ENCODE results near the gene BTK.

BTK gene

DNA sequence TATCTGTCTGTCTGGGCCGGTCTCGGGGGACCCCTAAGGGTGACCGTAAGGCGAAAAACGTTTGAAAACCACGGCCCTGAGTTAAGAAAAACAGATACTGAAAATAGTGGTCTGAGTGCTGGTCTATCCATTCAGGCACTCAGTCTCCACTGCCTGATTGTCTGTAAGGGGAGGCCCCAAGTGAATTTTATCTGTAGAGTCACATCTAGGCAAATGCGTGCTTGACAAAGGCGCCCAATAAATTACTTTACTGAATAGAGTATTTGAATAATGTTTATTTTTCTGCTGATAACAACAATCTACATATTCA lies 22.5 kb upstream of the BTK start:
- TF ChIP-seq, protein P1, sequence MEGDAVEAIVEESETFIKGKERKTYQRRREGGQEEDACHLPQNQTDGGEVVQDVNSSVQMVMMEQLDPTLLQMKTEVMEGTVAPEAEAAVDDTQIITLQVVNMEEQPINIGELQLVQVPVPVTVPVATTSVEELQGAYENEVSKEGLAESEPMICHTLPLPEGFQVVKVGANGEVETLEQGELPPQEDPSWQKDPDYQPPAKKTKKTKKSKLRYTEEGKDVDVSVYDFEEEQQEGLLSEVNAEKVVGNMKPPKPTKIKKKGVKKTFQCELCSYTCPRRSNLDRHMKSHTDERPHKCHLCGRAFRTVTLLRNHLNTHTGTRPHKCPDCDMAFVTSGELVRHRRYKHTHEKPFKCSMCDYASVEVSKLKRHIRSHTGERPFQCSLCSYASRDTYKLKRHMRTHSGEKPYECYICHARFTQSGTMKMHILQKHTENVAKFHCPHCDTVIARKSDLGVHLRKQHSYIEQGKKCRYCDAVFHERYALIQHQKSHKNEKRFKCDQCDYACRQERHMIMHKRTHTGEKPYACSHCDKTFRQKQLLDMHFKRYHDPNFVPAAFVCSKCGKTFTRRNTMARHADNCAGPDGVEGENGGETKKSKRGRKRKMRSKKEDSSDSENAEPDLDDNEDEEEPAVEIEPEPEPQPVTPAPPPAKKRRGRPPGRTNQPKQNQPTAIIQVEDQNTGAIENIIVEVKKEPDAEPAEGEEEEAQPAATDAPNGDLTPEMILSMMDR (IDR thresholded peaks at IDR 0.05; ENCODE audit: low read depth, low read length, missing control alignments): no peak
- in situ Hi-C loops (cut with HindIII; ENCODE audit: low sequenced_read_pairs): no loop called here
- H3K4me3 ChIP-seq (ENCODE audit: low read depth, low read length): peak overlapping the region; percentile 74
- no peak for DNase-seq (ENCODE audit: low read depth)

DNA sequence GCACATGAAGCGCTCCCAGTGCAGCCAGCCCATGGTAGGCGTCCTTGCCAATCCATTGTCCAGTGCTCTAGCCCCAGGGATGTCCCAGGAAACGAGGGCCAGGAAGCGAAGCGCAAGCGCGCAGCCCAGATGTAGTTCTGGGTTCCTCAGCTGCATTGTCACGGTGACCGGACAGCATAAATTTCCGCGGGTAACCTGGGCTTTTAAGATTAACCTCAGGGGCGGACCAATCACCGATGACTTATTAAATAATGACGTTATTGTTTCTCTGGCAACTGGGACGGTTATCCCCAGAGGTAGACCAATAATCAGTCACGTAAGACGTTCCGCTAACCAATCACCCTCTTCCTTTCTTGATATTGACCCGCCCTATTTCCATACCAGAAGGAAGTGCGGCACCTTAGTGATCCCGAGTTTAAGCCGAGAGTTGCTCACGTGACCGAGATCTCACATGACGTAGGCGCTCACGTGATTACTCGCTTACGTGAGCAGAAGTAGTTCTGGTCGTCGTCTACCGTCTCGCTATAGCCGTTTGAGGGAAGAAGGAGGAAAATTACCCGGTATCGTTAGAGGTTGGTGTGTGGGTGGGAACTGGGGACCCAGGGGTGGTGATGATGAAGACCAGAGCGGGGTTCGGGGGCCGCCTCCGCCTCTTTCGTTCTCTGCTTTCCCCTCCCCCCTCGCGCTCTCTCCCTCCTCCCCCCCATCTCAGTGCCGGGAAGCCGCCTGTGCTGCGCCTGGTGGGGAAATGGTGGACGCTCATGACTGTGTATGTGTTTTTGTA lies 21.9 kb upstream of the BTK start, which contains the start of the genes GLA and HNRNPH2:
Gene GLA (minus strand): TSS at position 178 of the 784 bp plus-strand sequence. CDS start 22 bp downstream, at position 156.
Gene HNRNPH2 (plus strand): TSS at position 475 of the 784 bp plus-strand sequence. CDS start 3,767 bp downstream, outside the sequence.
- DNase-seq (ENCODE audit: low read depth): peak; percentile 97
- peak within 1 kb of the TSS; percentile 74 for H3K4me3 ChIP-seq (ENCODE audit: low read depth, low read length)
- in situ Hi-C loops (cut with HindIII; ENCODE audit: low sequenced_read_pairs): no loop called here
- TF ChIP-seq, protein P1 (IDR thresholded peaks at IDR 0.05; ENCODE audit: low read depth, low read length, missing control alignments): no peak

DNA sequence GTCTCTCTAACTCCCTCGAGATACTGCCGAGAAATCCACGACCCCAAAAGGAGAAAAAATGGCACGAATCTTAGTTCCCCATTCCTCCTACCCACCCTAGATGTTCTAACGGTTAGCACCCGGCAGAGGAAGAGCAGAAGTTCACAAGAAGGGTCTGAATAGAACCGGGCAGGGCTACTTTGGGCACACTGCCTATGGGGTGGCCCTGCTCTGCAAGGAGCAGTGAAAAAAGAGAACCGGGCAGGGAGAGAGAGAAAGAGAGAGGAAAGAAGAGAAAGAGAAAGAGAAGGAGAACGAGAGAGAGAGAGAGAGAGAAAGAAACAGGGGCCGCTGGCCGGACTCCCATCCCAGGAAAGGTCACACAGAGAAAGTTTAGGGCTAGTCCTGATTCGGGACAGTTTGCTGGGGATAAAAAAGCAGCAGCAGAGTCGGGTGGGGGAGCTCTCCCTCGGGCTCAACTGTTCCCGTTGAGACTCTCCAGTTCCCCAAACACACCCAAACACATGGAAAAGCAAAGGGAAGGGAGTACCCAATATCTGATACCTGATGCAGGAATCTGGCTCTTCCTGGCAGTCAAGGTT lies 21.3 kb upstream of the BTK start:
- no peak for DNase-seq (ENCODE audit: low read depth)
- TF ChIP-seq, protein P1 (IDR thresholded peaks at IDR 0.05; ENCODE audit: low read depth, low read length, missing control alignments): no peak
- in situ Hi-C loops (cut with HindIII; ENCODE audit: low sequenced_read_pairs): no loop called here
- peak overlapping the region; percentile 74 for H3K4me3 ChIP-seq (ENCODE audit: low read depth, low read length)

DNA sequence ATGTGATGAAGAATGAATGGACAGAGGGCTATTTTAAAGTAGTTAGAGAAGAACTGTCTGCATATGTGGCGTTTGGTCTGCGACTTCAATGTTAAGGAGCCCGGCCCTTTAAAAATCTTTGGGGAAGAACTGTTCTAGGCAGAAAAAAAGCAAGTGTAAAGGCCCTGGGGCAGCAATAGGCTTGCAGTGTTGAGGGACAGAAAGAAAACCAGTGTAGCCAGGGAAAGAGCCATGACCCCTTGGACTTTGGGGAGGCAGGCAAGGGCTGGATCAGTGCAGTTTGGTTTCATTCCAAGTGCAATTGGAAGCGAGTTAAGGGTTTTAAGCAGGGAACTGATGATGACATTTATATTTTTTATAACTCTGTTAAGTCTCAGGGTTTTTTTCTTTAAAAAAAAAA lies 13.8 kb upstream of the BTK start:
- no peak overlapping the region for H3K4me3 ChIP-seq (ENCODE audit: low read depth, low read length)
- DNase-seq (ENCODE audit: low read depth): no peak
- in situ Hi-C loops (cut with HindIII; ENCODE audit: low sequenced_read_pairs): no loop called here
- TF ChIP-seq, protein P1 (IDR thresholded peaks at IDR 0.05; ENCODE audit: low read depth, low read length, missing control alignments): no peak

DNA sequence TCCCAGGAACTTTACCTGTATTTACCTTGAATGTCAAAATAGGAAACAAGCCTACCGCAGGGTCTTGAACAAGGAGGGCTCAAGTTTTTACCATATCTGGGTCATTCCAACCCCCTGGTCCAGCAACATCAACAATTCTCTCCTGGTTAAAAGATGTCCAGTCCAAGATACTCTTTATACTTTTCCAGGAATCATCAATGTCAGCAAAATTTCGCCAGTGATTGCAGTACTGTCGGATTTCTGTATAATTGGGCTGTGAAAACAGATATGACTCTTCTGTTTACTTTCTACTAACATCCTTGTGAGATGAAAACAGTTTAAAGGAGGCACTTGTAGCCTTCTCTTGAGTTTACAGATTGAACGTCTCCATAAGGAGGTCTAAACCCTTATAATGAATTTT lies 12.7 kb upstream of the BTK start:
- no peak overlapping the region for H3K4me3 ChIP-seq (ENCODE audit: low read depth, low read length)
- TF ChIP-seq, protein P1 (IDR thresholded peaks at IDR 0.05; ENCODE audit: low read depth, low read length, missing control alignments): no peak
- DNase-seq (ENCODE audit: low read depth): no peak
- in situ Hi-C loops (cut with HindIII; ENCODE audit: low sequenced_read_pairs): no loop called here

DNA sequence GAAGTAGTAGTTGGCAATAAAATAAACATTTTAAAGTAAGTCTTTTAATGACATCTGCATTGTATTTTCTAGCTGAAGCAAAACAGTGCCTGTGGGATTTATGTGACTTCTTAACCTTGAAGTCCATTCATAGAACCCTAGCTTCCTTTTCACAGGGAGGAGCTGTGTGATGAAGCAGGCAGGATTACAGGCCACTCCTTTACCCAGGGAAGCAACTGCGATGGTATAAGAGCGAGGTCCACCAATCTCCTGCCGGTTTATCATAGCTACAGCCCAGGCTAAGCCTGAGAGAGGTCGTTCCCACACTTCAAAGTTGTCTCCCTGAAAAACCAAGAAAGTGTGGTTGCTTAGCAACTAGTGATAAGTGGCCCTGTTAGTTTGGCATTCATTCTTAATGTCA lies 11.8 kb upstream of the BTK start:
- in situ Hi-C loops (cut with HindIII; ENCODE audit: low sequenced_read_pairs): no loop called here
- TF ChIP-seq, protein P1 (IDR thresholded peaks at IDR 0.05; ENCODE audit: low read depth, low read length, missing control alignments): no peak
- no peak for DNase-seq (ENCODE audit: low read depth)
- H3K4me3 ChIP-seq (ENCODE audit: low read depth, low read length): no peak overlapping the region

All from astrocyte of the cerebellum (primary cell).